ENCODE results near the gene ZMYND19.
A peak's percentile ranks its signal among the peaks of the same experiment; 100 is the strongest.

Gene ZMYND19

GRCh38 chr9:137606734-137607138 is 16.4 kb upstream of the ZMYND19 start:
- no peak for TF ChIP-seq CTCF (IDR thresholded peaks at IDR 0.05; ENCODE audit: insufficient read depth, low read depth, low read length, missing control alignments)
- no peak for DNase-seq (ENCODE audit: low read depth)
- H3K4me3 ChIP-seq (ENCODE audit: low read depth, low read length), result peak overlapping the region; percentile 69

- no peak for DNase-seq (ENCODE audit: low read depth)
- peak overlapping the region; percentile 69 for H3K4me3 ChIP-seq (ENCODE audit: low read depth, low read length)
- TF ChIP-seq CTCF (IDR thresholded peaks at IDR 0.05; ENCODE audit: insufficient read depth, low read depth, low read length, missing control alignments), result no peak
Measured at GRCh38 chr9:137606005-137606621, 15.8 kb upstream of the ZMYND19 start.

GRCh38 chr9:137605121-137606004 is 15.1 kb upstream of the ZMYND19 start, which contains the start of gene ARRDC1:
TSS of gene ARRDC1 (plus strand) at chr9:137605686. CDS start at chr9:137605718, 32 bp downstream.
- peak; percentile 98 for DNase-seq (ENCODE audit: low read depth)
- TF ChIP-seq CTCF (IDR thresholded peaks at IDR 0.05; ENCODE audit: insufficient read depth, low read depth, low read length, missing control alignments), result no peak
- peak within 1 kb of the TSS; percentile 69 for H3K4me3 ChIP-seq (ENCODE audit: low read depth, low read length)

- H3K4me3 ChIP-seq (ENCODE audit: low read depth, low read length), result peak overlapping the region; percentile 51
- no peak for DNase-seq (ENCODE audit: low read depth)
- TF ChIP-seq CTCF (IDR thresholded peaks at IDR 0.05; ENCODE audit: insufficient read depth, low read depth, low read length, missing control alignments), result no peak
Measured at GRCh38 chr9:137604345-137605086, 14.2 kb upstream of the ZMYND19 start.

- DNase-seq (ENCODE audit: low read depth), result no peak
- no peak for TF ChIP-seq CTCF (IDR thresholded peaks at IDR 0.05; ENCODE audit: insufficient read depth, low read depth, low read length, missing control alignments)
- H3K4me3 ChIP-seq (ENCODE audit: low read depth, low read length), result no peak overlapping the region
Measured at GRCh38 chr9:137603879-137604278, 13.6 kb upstream of the ZMYND19 start.

- no peak for TF ChIP-seq CTCF (IDR thresholded peaks at IDR 0.05; ENCODE audit: insufficient read depth, low read depth, low read length, missing control alignments)
- no peak overlapping the region for H3K4me3 ChIP-seq (ENCODE audit: low read depth, low read length)
- DNase-seq (ENCODE audit: low read depth), result no peak
Measured at GRCh38 chr9:137602661-137603060, 12.3 kb upstream of the ZMYND19 start.
